ENCODE data around the gene DOCK6.

GRCh38 chr19:11281356-11282049, 19.2 kb upstream of the DOCK6 start:
- TF ChIP-seq CTCF (IDR thresholded peaks at IDR 0.05), result no peak
- no peak for TF ChIP-seq POLR2AphosphoS5 (IDR thresholded peaks at IDR 0.05; ENCODE audit: low read depth, low read length)
- TF ChIP-seq REST (IDR thresholded peaks at IDR 0.05; ENCODE audit: insufficient read depth in 1 of 2, low read depth in 2 of 2, low read length in 1 of 2), result no peak
- no peak for TF ChIP-seq TCF7L2 (IDR thresholded peaks at IDR 0.05; ENCODE audit: low read depth, low read length)
